Hepatocyte (in vitro differentiated cells): ENCODE measurements around the gene TGM2. TPM values are rescaled to one million over a fixed set of nuclear protein-coding genes. Genes with fewer than 3 reads are reported as not detected.

ENCODE experiments used
- DNase-seq: peaks from one replicate; pipeline ENCODE4 v3.0.0-alpha.2; 2016; ENCODE audit warnings: low spot score
- H2AFZ ChIP-seq: fragments of 200-600 bp; sonication (generic); 2 replicates; pipeline ENCODE4 v1.6.0; 2016; ENCODE audit warnings: antibody characterized with exemption, mild to moderate bottlenecking
- H3K27ac ChIP-seq: fragments of 200-600 bp; sonication (generic); 2 replicates; pipeline ENCODE4 v1.5.1; 2016; ENCODE audit warnings: mild to moderate bottlenecking
- H3K27me3 ChIP-seq: fragments of 200-600 bp; sonication (generic); 2 replicates; pipeline ENCODE4 v1.6.1; 2016
- H3K36me3 ChIP-seq: fragments of 200-600 bp; sonication (generic); replicated peaks from 2 replicates; pipeline ENCODE4 v1.5.1; 2016; ENCODE audit warnings: low read depth; ENCODE audit not compliant: insufficient read depth
- H3K4me1 ChIP-seq: fragments of 200-600 bp; sonication (generic); 2 replicates; pipeline ENCODE4 v1.5.1; 2016; ENCODE audit warnings: mild to moderate bottlenecking, moderate library complexity; ENCODE audit not compliant: insufficient read depth
- H3K4me2 ChIP-seq: fragments of 200-600 bp; sonication (generic); 2 replicates; pipeline ENCODE4 v1.6.0; 2016
- H3K4me3 ChIP-seq: fragments of 200-600 bp; sonication (generic); 2 replicates; pipeline ENCODE4 v1.5.1; 2016; ENCODE audit warnings: mild to moderate bottlenecking
- H3K79me2 ChIP-seq: fragments of 200-600 bp; sonication (generic); 2 replicates; pipeline ENCODE4 v1.6.0; 2017; ENCODE audit warnings: mild to moderate bottlenecking
- H3K9me2 ChIP-seq: fragments of 200-600 bp; sonication (generic); replicated peaks from 2 replicates; pipeline ENCODE4 v1.6.0; 2017; ENCODE audit warnings: mild to moderate bottlenecking; ENCODE audit not compliant: insufficient read depth
- H3K9me3 ChIP-seq: fragments of 200-600 bp; sonication (generic); 2 replicates; pipeline ENCODE4 v1.5.1; 2016; ENCODE audit warnings: low read depth, mild to moderate bottlenecking
- H4K20me1 ChIP-seq: fragments of 200-600 bp; sonication (generic); 2 replicates; pipeline ENCODE4 v1.6.0; 2016; ENCODE audit warnings: mild to moderate bottlenecking; ENCODE audit not compliant: insufficient read depth, poor library complexity, severe bottlenecking
- EZH2 ChIP-seq: fragments of 200-600 bp; sonication (generic); IDR thresholded peaks from 2 replicates; pipeline ENCODE4 v1.6.1; 2016; ENCODE audit warnings: antibody characterized with exemption, mild to moderate bottlenecking, borderline replicate concordance
- EZH2phosphoT487 ChIP-seq: fragments of 200-600 bp; sonication (generic); IDR thresholded peaks from one replicate; pipeline ENCODE4 v1.6.1; 2018; ENCODE audit warnings: antibody characterized with exemption, mild to moderate bottlenecking, low read depth, moderate library complexity; ENCODE audit not compliant: unreplicated experiment, severe bottlenecking
- WGBS: methylation state at CpG from one replicate; pipeline ENCODE4 v1.1.6; 2016; ENCODE audit warnings: low lambda C conversion rate; ENCODE audit errors: missing lambda C conversion rate; 5-methylcytosine and 5-hydroxymethylcytosine counted together
- polyA plus RNA-seq: library from polyadenylated mRNA; unstranded; fragments of >200 nt; fragmentation: Nextera tagmentation; extraction: Ambion mirVana; gene quantifications from 2 replicates; pipeline ENCODE4 v1.2.1, GENCODE V29; 2016
- total RNA-seq: library from RNA; depleted of rRNA; stranded (reverse); fragments of >200 nt; gene quantifications from 2 replicates; pipeline ENCODE4 v1.2.3, GENCODE V29; 2014
- TF ChIP-seq, protein P1 (sequence below): fragments of 200-600 bp; sonication (generic); IDR thresholded peaks from 2 replicates; pipeline ENCODE4 v1.5.1; 2016; ENCODE audit warnings: antibody characterized with exemption, mild to moderate bottlenecking; ENCODE audit not compliant: poor library complexity

Gene TGM2
- total and polyA plus RNA-seq, 2 experiments from 2014 or later = 85.8 to 133 TPM

GRCh38 chr20:38177201-38177600 lies 12.1 kb upstream of the TGM2 start:
- no peaks in the 10 kb centered on the region for H3K79me2 ChIP-seq
- DNase-seq = no peak
- H3K27ac ChIP-seq = no peak overlapping the region
- H3K4me1 ChIP-seq = peaks cover 8% of the 10 kb centered on the region
- H3K9me2 ChIP-seq = no peaks in the 10 kb centered on the region
- no peaks in the 10 kb centered on the region for H4K20me1 ChIP-seq
- no peak overlapping the region for H3K4me2 ChIP-seq
- no peaks in the 10 kb centered on the region for H3K9me3 ChIP-seq
- 91% methylated on average over 8 of the region's 9 CpGs for WGBS
- no peaks in the 10 kb centered on the region for H3K27me3 ChIP-seq
- TF ChIP-seq EZH2 (no peak), EZH2phosphoT487 (no peak)
- TF ChIP-seq, protein P1, sequence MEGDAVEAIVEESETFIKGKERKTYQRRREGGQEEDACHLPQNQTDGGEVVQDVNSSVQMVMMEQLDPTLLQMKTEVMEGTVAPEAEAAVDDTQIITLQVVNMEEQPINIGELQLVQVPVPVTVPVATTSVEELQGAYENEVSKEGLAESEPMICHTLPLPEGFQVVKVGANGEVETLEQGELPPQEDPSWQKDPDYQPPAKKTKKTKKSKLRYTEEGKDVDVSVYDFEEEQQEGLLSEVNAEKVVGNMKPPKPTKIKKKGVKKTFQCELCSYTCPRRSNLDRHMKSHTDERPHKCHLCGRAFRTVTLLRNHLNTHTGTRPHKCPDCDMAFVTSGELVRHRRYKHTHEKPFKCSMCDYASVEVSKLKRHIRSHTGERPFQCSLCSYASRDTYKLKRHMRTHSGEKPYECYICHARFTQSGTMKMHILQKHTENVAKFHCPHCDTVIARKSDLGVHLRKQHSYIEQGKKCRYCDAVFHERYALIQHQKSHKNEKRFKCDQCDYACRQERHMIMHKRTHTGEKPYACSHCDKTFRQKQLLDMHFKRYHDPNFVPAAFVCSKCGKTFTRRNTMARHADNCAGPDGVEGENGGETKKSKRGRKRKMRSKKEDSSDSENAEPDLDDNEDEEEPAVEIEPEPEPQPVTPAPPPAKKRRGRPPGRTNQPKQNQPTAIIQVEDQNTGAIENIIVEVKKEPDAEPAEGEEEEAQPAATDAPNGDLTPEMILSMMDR = no peak
- H2AFZ ChIP-seq = no peak overlapping the region
- no peak overlapping the region for H3K4me3 ChIP-seq
- no peaks in the 10 kb centered on the region for H3K36me3 ChIP-seq

- Histone ChIP-seq H3K27me3 (no peaks in the 10 kb centered on the region), H4K20me1 (no peaks in the 10 kb centered on the region), H3K27ac (no peak overlapping the region), H3K9me3 (no peaks in the 10 kb centered on the region), H3K36me3 (no peaks in the 10 kb centered on the region), H2AFZ (no peak overlapping the region), H3K4me3 (no peak overlapping the region), H3K9me2 (no peaks in the 10 kb centered on the region), H3K4me2 (no peak overlapping the region), H3K4me1 (peaks cover 21% of the 10 kb centered on the region), H3K79me2 (no peaks in the 10 kb centered on the region)
- no peak for DNase-seq
- 76% methylated on average over 16 of the region's 16 CpGs for WGBS
- TF ChIP-seq EZH2phosphoT487 (no peak), EZH2 (no peak)
- TF ChIP-seq, protein P1 = no peak
Observed at GRCh38 chr20:38175304-38176180, 10.5 kb upstream of the TGM2 start.

DNA sequence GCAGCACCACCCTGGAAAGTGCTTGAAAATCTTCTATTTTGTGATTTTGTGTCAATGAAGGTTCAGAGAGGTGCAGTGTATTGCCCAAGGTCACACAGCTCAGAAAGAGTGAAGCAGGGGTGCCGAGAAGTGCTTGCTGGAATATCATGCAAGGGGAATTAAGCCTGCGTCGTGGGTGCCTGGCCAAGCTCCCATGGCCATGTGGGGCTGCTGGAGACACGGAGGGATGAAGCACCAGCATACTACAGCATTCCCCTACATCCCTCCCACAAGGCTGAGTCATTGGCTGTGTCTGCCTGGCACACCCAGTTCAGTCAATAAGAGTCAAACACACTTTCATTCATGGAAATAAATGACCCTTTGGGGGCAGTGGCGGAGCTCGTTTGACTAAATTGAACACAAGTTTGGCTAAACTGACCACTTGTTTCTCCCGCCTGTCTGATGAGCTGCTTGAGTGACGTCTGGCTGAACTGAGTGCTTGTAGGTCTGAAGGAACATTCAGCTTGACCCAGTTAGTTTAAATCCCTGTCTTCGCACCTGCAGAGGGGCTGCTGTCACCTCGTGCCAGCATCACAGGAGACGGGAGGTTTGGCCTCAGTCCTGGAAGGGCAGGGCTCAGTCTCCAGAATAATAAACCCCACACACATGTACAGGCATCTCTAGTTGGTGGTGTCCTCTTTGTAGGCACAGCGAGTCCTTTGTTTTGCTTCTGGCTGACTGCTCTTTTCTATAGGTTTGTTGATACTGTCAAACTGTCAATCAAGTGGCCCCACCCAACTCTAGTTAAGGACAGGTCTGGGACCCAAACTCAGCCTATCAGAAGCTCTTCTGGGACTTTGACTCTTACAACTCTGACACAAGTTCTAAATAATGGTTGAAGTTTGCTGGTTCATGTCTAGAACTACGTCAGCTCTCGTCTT lies 8.4 kb upstream of the TGM2 start:
- no peak overlapping the region for H3K4me3 ChIP-seq
- WGBS = 67% methylated on average over 14 of the region's 14 CpGs
- DNase-seq = peak; percentile 82
- H3K9me2 ChIP-seq = no peaks in the 10 kb centered on the region
- TF ChIP-seq EZH2phosphoT487 = no peak
- TF ChIP-seq, protein P1 = no peak
- TF ChIP-seq EZH2 = no peak
- no peaks in the 10 kb centered on the region for H3K27me3 ChIP-seq
- H2AFZ ChIP-seq = no peak overlapping the region
- H3K4me1 ChIP-seq = peaks cover 37% of the 10 kb centered on the region
- H3K36me3 ChIP-seq = no peaks in the 10 kb centered on the region
- H4K20me1 ChIP-seq = no peaks in the 10 kb centered on the region
- H3K4me2 ChIP-seq = no peak overlapping the region
- no peaks in the 10 kb centered on the region for H3K9me3 ChIP-seq
- peak overlapping the region; percentile 86 for H3K27ac ChIP-seq
- H3K79me2 ChIP-seq = no peaks in the 10 kb centered on the region
